DOHH2 (cell line): ENCODE measurements around the gene TENT5A.

ENCODE experiments used
- H3F3A ChIP-seq: fragments of 200-600 bp; sonication (generic), shearing (Covaris generic); 2 replicates; pipeline ENCODE4 v1.6.0; 2016; ENCODE audit warnings: antibody characterized with exemption, mild to moderate bottlenecking; ENCODE audit not compliant: control insufficient read depth, insufficient read depth
- H3K27ac ChIP-seq: fragments of 200-600 bp; sonication (generic); 2 replicates; pipeline ENCODE4 v1.5.1; 2014; ENCODE audit warnings: low read depth, mild to moderate bottlenecking, low read length, moderate library complexity
- H3K27me3 ChIP-seq: fragments of 200-600 bp; sonication (generic); 2 replicates; pipeline ENCODE4 v1.6.1; 2014; ENCODE audit warnings: mild to moderate bottlenecking, low read length, mixed read lengths; ENCODE audit not compliant: control insufficient read depth
- H3K36me3 ChIP-seq: fragments of 200-600 bp; sonication (generic); 2 replicates; pipeline ENCODE4 v1.6.1; 2014; ENCODE audit warnings: mild to moderate bottlenecking, low read length, moderate library complexity, mixed read lengths; ENCODE audit not compliant: control insufficient read depth
- H3K4me1 ChIP-seq: fragments of 200-600 bp; sonication (generic); 2 replicates; pipeline ENCODE4 v1.6.1; 2014; ENCODE audit warnings: mild to moderate bottlenecking, low read length, mixed read lengths; ENCODE audit not compliant: control insufficient read depth
- H3K4me2 ChIP-seq: fragments of 200-600 bp; sonication (generic); 2 replicates; pipeline ENCODE4 v1.6.0; 2014; ENCODE audit warnings: mild to moderate bottlenecking, low read length, moderate library complexity
- H3K4me3 ChIP-seq: fragments of 200-600 bp; sonication (generic); 2 replicates; pipeline ENCODE4 v1.5.1; 2014; ENCODE audit warnings: mild to moderate bottlenecking, low read length, mixed read lengths
- H3K79me2 ChIP-seq: fragments of 200-600 bp; sonication (generic); 2 replicates; pipeline ENCODE4 v1.6.1; 2014; ENCODE audit warnings: mild to moderate bottlenecking, low read length, mixed read lengths; ENCODE audit not compliant: control insufficient read depth
- H3K9me2 ChIP-seq: fragments of 200-600 bp; sonication (generic); replicated peaks from 2 replicates; pipeline ENCODE4 v1.6.1; 2014; ENCODE audit warnings: mild to moderate bottlenecking, low read length, mixed read lengths; ENCODE audit not compliant: control insufficient read depth
- H3K9me3 ChIP-seq: fragments of 200-600 bp; sonication (generic); 2 replicates; pipeline ENCODE4 v1.6.1; 2014; ENCODE audit warnings: antibody characterized with exemption, low read length, mixed read lengths; ENCODE audit not compliant: control insufficient read depth, insufficient read depth
- H4K20me1 ChIP-seq: fragments of 200-600 bp; sonication (generic); 2 replicates; pipeline ENCODE4 v1.6.0; 2014; ENCODE audit warnings: low read depth, mild to moderate bottlenecking, antibody characterized with exemption, low read length, moderate library complexity; ENCODE audit not compliant: control insufficient read depth, insufficient read depth
- EZH2phosphoT487 ChIP-seq: fragments of 200-600 bp; sonication (generic); IDR thresholded peaks from 2 replicates; pipeline ENCODE4 v1.6.1; 2017; ENCODE audit warnings: borderline replicate concordance, mild to moderate bottlenecking, antibody characterized with exemption, low read length, moderate library complexity, mixed read lengths
- TF ChIP-seq, protein P1 (sequence below): fragments of 200-600 bp; sonication (generic); IDR thresholded peaks from one replicate; pipeline ENCODE4 v1.5.1; 2014; ENCODE audit warnings: antibody characterized with exemption, mild to moderate bottlenecking, low read depth, low read length; ENCODE audit not compliant: poor library complexity, severe bottlenecking

Gene TENT5A

GRCh38 chr6:81763968-81764367 lies 11.5 kb upstream of the TENT5A start:
- TF ChIP-seq EZH2phosphoT487, result no peak
- TF ChIP-seq, protein P1, sequence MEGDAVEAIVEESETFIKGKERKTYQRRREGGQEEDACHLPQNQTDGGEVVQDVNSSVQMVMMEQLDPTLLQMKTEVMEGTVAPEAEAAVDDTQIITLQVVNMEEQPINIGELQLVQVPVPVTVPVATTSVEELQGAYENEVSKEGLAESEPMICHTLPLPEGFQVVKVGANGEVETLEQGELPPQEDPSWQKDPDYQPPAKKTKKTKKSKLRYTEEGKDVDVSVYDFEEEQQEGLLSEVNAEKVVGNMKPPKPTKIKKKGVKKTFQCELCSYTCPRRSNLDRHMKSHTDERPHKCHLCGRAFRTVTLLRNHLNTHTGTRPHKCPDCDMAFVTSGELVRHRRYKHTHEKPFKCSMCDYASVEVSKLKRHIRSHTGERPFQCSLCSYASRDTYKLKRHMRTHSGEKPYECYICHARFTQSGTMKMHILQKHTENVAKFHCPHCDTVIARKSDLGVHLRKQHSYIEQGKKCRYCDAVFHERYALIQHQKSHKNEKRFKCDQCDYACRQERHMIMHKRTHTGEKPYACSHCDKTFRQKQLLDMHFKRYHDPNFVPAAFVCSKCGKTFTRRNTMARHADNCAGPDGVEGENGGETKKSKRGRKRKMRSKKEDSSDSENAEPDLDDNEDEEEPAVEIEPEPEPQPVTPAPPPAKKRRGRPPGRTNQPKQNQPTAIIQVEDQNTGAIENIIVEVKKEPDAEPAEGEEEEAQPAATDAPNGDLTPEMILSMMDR, result no peak
- Histone ChIP-seq H3K27me3 (no peaks in the 10 kb centered on the region), H3K4me2 (no peak overlapping the region), H3K4me1 (no peaks in the 10 kb centered on the region), H3K27ac (no peak overlapping the region), H3K9me2 (no peaks in the 10 kb centered on the region), H3F3A (no peaks in the 10 kb centered on the region), H3K79me2 (no peaks in the 10 kb centered on the region), H3K9me3 (no peaks in the 10 kb centered on the region), H3K4me3 (no peak overlapping the region), H3K36me3 (no peaks in the 10 kb centered on the region), H4K20me1 (no peaks in the 10 kb centered on the region)

GRCh38 chr6:81763051-81763450 lies 10.6 kb upstream of the TENT5A start:
- no peaks in the 10 kb centered on the region for H3K9me3 ChIP-seq
- no peak overlapping the region for H3K4me2 ChIP-seq
- H3K79me2 ChIP-seq, result no peaks in the 10 kb centered on the region
- TF ChIP-seq EZH2phosphoT487, result no peak
- TF ChIP-seq, protein P1, result no peak
- H3K4me3 ChIP-seq, result no peak overlapping the region
- H3K36me3 ChIP-seq, result no peaks in the 10 kb centered on the region
- no peaks in the 10 kb centered on the region for H3F3A ChIP-seq
- H3K27me3 ChIP-seq, result no peaks in the 10 kb centered on the region
- H3K4me1 ChIP-seq, result no peaks in the 10 kb centered on the region
- H3K27ac ChIP-seq, result no peak overlapping the region
- no peaks in the 10 kb centered on the region for H4K20me1 ChIP-seq
- H3K9me2 ChIP-seq, result no peaks in the 10 kb centered on the region

DNA sequence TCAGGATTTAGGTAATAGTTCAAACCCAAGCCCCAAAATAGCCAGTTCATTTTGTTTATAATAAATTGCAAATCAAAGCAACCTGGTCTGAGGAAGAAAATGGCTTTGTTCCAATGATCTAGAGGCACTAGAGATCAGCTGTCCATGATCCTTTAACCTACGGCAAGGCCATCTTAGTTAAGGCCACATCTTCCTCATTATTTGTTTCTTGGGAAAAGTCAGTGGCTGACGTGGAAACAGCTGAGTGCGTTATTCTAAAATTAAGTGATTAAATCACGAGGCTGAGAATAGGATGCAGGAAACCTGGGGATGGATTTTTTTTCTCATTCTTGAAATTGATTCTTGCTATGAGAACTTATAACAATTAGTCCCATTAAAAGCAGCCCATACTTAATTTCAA lies 10.1 kb upstream of the TENT5A start:
- no peak overlapping the region for H3K27ac ChIP-seq
- no peaks in the 10 kb centered on the region for H3K9me3 ChIP-seq

More for the DNA sequence above, 10.1 kb upstream of the TENT5A start:
- no peaks in the 10 kb centered on the region for H3K9me2 ChIP-seq
- no peaks in the 10 kb centered on the region for H4K20me1 ChIP-seq
- no peak overlapping the region for H3K4me2 ChIP-seq
- H3F3A ChIP-seq, result no peaks in the 10 kb centered on the region
- no peaks in the 10 kb centered on the region for H3K36me3 ChIP-seq
- no peaks in the 10 kb centered on the region for H3K27me3 ChIP-seq
- no peaks in the 10 kb centered on the region for H3K79me2 ChIP-seq
- H3K4me3 ChIP-seq, result no peak overlapping the region
- H3K4me1 ChIP-seq, result no peaks in the 10 kb centered on the region
- TF ChIP-seq EZH2phosphoT487, result no peak
- TF ChIP-seq, protein P1, result no peak
